ENCODE results near the gene SMIM35.

Gene SMIM35

GRCh38 chr11:118055966-118056365 is 30.8 kb downstream of the SMIM35 start:
- no peak for DNase-seq

- DNase-seq, result no peak
These were observed 31.8 kb downstream of the SMIM35 start for GRCh38 chr11:118054712-118055640.

DNA sequence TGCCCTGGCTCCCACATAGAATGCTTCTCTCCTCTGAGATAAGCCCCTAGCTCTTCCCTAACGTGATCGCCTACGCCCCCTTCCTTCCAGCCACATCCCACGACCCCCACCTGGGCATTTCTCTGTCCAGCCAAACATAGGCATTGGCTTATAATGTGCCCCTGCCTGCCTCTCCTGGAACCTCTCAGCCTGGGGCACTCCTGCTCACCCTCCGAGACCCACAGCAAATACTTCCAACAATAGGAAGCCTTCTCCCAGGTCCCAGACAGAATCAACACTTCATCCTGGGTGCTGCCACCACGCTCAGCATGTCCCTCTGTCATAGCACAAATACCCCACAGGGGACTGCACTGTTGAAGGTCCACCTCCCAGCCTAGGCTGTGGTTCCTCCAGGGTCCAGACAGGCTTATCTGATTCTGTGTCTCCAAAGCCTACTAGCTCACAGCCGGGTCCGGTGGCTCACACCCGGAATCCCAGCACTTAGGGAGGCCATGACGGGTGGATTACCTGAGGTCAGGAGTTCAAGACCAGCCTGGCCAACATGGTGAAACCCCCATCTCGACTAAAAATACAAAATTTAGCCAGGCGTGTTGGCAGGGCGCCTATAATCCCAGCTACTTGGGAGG is 34.1 kb downstream of the SMIM35 start:
- no peak for DNase-seq

DNA sequence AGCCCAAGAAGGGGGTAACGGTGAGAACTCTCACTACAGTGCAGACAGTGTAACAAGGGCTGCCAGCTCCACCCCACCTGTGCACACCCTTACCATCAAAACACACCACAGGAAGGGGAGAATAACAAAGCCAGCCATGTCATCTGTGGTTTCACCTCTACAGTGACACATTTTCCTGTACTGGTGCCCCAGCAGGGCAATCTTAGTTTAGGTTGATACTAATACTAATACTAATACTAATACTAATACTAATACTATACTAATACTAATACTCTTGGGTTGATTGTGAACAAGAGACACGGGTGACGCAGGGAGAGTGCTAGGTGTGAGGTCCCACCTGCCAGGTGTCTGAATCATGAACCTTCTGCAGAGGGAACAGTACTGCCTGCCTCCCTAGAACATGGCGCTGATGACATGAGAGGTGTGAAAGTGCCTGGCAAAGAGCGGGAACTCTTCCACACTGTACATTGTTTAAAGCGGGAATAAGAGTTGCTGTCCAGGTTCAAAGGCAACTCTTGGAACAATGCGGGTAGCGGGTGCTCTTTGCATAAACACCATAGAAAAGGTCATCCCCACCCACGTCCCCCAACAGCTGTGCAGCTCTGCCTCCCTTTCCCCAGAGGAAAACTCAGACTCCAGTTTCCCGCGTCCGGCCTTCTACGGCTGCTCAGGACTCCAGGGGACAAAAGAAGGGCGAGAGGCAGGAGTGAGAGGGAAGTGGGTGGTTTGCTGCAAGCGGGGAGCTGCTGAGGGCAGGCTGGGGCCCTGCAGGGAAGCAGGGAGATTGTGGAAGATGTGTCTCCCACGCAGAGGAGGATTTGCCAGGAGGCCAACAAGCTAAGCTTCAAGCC is 34.9 kb downstream of the SMIM35 start:
- DNase-seq, result no peak

DNA sequence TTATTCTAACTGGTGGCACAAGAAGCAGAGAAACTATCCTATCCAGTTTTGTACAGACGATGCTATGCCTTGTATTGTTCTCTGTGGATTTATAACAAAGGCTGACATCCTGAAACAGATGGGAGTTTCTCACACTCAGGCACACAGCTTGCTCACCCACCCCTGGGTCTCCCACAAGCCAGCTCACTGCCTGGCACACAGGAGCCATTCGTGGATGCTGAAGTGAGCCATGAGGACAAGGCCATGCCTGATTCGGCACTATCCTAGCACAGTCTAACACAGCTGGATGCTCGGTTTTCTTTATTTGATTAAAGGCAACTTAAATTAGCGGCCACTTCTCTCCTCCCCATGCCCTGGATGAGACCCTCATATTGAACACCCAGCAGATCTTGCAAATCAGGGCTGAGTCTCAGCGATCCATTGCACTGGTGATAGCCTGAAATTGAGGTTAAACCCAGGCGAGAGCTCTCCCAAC is 35.6 kb downstream of the SMIM35 start:
- no peak for DNase-seq

DNA sequence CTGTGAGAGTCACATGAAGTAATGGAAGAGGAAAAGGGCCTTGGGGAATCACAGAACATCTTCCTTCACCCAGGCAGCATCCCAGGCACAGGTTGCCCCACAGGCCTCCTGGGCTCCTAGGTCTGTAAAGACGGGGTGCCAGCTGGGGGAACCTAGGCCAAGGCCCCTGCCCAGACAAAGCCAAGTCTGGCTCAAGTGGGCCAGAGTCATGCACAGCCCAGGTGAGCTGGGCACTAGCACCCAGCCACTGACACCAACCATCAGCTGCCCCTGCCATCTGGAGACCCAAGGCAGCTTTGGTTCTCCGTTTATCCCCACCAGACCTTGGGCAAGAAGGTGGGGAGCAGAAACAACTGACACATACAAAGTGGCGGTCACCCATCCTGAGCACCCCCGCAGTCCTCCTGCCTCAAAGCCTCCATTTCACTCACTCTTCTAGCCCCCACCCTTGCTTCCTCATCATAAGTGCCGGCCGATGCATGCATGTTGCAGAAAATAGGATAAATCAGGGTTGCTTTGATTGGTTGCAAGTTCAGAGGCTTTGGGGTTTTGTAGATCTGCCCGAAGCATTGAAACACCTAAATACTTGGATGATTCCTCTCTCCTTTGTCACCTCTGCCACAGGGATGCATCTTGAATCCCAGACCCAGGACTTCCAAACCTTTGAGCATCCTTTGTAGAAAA is 36.4 kb downstream of the SMIM35 start:
- no peak for DNase-seq

DNA sequence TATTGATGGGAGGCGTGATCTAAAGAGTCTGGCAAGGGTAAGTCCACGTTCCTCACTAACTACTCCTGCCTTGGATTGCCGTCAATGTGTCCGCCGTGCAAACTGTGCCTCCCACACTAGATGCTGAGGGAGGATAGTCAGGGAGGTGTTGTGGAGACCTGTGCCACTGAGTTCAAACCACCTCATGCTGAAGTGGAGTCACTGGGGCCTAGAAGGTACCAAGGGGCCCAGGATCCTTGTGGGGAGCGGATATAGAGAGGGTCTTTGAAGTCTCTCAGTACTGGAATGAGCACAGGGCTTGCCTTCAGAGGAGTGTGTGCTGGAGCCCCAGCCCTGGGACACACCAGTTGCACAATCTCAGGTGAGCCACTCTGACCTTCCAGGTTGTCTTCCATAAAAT is 37.0 kb downstream of the SMIM35 start:
- DNase-seq, result no peak

- no peak for DNase-seq
These were observed 38.0 kb downstream of the SMIM35 start for GRCh38 chr11:118048472-118049370.

GRCh38 chr11:118047749-118048148 is 39.0 kb downstream of the SMIM35 start:
- DNase-seq, result no peak

DNA sequence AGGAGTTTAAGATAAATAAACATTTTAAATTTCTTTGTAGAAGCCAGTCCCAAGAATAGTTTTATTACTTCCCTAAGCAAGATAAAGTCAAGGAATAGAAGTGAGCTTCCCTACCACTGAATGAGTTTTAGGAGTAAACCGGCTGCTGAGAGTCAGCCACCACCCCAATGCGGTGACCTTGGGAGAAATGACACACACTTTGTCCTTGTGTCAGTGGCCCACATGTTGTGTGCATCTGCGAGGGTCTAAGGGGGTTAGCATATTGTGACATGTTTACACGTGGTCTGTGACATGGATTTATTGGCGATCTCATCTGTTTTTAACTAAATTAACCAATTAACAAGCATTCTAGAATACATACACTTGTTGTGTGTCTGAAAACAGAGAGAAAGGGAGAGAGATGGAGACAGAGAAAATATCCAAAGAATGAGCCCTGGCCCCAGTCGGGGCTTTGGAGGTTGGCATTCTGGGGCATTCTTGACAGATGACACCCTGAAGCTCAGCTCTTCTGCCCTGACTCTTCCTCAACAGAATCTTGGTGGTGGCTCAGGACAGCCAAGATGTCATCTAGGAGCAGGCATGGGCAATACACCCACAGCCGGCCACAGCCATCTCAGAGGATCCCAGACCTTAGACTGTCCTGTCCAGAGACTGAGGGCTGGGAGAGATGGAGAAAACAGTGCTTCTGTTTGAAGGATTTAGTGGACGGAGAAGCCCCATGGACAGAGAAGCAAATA is 39.6 kb downstream of the SMIM35 start:
- no peak for DNase-seq

GRCh38 chr11:118046051-118046963 is 40.5 kb downstream of the SMIM35 start:
- no peak for DNase-seq

DNA sequence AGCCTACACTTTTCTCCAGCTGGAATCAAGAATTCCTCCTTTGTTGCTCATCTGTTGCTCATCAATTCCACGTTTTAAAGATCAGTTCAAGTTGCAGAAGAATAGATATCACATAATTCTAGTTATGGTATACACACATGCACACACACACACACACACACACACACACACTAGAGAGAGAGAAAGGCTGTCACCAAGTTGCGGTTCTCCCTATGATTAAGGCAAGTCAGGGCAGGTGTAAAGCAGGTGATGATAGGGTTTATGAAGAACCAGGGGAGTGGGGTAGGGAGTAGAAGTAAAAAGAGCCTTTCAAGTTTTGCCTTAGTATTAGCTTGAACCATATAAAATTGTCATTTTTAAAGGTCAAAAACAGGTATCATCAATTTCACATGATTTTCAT is 41.6 kb downstream of the SMIM35 start:
- no peak for DNase-seq

DNA sequence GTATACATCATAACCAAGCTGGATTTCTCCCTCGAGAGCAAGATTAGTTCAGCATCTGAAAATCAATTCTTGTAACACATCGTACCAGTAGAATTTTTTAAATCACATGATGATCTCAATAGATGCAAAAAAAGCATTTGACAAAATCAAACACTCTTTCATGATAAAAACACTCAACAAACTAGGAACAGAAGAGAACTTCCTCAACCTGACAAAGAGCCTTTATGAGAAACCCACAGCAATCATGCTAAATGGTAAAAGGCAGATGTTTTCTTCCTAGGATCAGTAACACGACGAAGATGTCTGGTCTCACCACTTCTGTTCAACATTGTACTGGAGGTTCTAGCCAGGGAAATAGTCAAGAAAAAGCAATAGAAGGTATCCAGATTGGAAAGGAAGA is 44.0 kb downstream of the SMIM35 start:
- no peak for DNase-seq

- DNase-seq, result no peak
These were observed 44.6 kb downstream of the SMIM35 start for GRCh38 chr11:118042141-118042540.

- no peak for DNase-seq
These were observed 53.3 kb downstream of the SMIM35 start for GRCh38 chr11:118033443-118033842.

DNA sequence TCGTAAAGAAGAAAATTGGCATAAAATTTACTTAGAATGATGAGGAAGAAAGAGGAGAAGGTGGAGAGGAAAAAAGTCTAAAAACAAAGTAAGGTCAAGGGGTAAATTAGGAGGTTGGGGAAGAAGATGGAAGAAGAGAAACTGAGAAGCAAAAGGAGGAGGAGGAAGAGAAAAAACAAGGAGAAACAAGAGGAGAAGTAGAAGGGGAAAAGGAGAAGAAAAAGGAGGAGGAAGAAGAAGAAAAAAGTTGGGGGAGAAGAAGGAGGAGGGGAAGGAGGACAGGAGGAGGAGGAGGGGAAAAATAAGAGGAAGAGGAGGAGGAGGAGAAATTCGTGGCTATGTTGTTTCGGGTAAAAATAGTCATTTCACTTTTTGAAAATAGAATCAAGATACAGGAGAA is 58.1 kb downstream of the SMIM35 start:
- DNase-seq, result no peak

DNA sequence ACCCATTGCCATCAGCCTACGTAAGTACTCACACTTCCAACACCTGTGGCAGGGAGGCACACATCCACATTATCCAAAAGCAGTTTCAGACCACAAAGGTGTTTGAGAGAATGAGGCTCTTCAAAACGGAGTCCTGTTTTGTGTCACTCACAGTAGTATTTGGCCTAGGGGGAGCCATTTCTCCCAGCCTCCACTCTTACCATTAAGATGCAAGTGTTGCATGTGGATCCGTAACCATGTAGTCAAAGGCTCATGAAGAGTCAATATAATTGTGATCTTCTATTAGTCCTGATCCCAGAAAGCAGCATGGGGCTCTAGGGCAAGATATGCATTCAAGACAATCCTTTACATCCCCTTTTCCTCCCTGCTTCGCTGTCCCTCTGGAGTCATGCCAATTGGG is 59.1 kb downstream of the SMIM35 start:
- no peak for DNase-seq

- no peak for DNase-seq
These were observed 65.6 kb downstream of the SMIM35 start for GRCh38 chr11:118021146-118021545.

GRCh38 chr11:118018401-118018800 is 68.4 kb downstream of the SMIM35 start:
- no peak for DNase-seq

All from fibroblast of skin of right biceps (primary cell).